Effector memory CD4-positive, alpha-beta T cell (primary cell): ENCODE measurements around the gene SLC27A3.
A peak's percentile ranks its signal among the peaks of the same experiment; 100 is the strongest.

Source experiments
- DNase-seq, 3 donors: peaks; one replicate each; pipeline ENCODE4 v3.0.0-alpha.2; 2020
- H3K27ac ChIP-seq: 2 replicates; pipeline ENCODE4 v1.7.0; 2013; ENCODE audit warnings: mild to moderate bottlenecking, low read length, moderate library complexity; ENCODE audit not compliant: insufficient read depth, poor library complexity, severe bottlenecking
- H3K27me3 ChIP-seq: replicated peaks from 2 replicates; pipeline ENCODE4 v1.7.0; 2013; ENCODE audit warnings: mild to moderate bottlenecking, low read length; ENCODE audit not compliant: insufficient read depth, control insufficient read depth, poor library complexity, severe bottlenecking
- H3K36me3 ChIP-seq: 2 replicates; pipeline ENCODE4 v1.7.0; 2013; ENCODE audit warnings: mild to moderate bottlenecking, low read length, moderate library complexity; ENCODE audit not compliant: control insufficient read depth, insufficient read depth
- H3K4me1 ChIP-seq: 2 replicates; pipeline ENCODE4 v1.7.0; 2013; ENCODE audit warnings: low read length, mild to moderate bottlenecking; ENCODE audit not compliant: control insufficient read depth, insufficient read depth, poor library complexity, severe bottlenecking
- H3K4me3 ChIP-seq: 2 replicates; pipeline ENCODE4 v1.7.0; 2013; ENCODE audit warnings: low read length, low read depth, mild to moderate bottlenecking; ENCODE audit not compliant: insufficient read depth, poor library complexity, severe bottlenecking
- H3K9me3 ChIP-seq: 2 replicates; pipeline ENCODE4 v1.7.0; 2013; ENCODE audit warnings: mild to moderate bottlenecking, low read length, moderate library complexity; ENCODE audit not compliant: control insufficient read depth
- total RNA-seq, 3 donors: gene quantifications; one replicate each; lab custom pipeline; 2026; lab: John Stamatoyannopoulos, UW

Gene SLC27A3, protein sequence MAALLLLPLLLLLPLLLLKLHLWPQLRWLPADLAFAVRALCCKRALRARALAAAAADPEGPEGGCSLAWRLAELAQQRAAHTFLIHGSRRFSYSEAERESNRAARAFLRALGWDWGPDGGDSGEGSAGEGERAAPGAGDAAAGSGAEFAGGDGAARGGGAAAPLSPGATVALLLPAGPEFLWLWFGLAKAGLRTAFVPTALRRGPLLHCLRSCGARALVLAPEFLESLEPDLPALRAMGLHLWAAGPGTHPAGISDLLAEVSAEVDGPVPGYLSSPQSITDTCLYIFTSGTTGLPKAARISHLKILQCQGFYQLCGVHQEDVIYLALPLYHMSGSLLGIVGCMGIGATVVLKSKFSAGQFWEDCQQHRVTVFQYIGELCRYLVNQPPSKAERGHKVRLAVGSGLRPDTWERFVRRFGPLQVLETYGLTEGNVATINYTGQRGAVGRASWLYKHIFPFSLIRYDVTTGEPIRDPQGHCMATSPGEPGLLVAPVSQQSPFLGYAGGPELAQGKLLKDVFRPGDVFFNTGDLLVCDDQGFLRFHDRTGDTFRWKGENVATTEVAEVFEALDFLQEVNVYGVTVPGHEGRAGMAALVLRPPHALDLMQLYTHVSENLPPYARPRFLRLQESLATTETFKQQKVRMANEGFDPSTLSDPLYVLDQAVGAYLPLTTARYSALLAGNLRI
- 8.1 to 14.7 (median 8.8) reads per million in 3 donors for total RNA-seq

DNA sequence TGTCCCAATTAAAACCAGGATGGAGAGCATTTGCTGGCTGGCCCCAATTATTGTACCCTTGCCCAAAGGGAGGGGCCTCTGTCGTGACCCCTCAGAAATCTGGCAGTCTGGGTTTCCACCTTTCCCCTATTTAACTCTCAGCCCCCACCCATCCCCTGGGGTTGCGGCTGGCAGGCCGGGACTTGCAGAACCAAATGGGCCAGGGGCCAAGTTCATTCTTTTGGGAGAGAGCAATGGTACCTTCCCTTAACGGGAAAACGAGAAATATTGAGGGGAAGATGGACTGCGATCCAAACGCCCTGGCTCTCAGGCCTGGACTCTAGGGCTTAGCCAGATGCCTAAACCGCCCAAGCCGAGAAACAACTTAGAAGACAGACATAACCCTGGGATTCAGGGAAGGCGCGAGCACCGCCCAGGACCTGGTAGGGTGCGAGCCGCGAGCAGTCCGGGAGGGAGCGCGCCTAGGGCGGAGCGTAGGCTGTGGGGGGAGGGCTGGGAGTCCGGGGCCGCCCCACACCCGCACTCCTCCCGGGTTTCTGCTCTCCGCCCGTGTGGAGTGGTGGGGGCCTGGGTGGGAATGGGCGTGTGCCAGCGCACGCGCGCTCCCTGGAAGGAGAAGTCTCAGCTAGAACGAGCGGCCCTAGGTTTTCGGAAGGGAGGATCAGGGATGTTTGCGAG, at the start of gene SLC27A3:
Gene SLC27A3, plus strand, starts transcription at position 628 of the 678 bp plus-strand sequence. CDS start 91 bp downstream, outside the sequence.
- no peak for DNase-seq
- peak within 1 kb of the TSS; percentile 51 for H3K27ac ChIP-seq

DNA sequence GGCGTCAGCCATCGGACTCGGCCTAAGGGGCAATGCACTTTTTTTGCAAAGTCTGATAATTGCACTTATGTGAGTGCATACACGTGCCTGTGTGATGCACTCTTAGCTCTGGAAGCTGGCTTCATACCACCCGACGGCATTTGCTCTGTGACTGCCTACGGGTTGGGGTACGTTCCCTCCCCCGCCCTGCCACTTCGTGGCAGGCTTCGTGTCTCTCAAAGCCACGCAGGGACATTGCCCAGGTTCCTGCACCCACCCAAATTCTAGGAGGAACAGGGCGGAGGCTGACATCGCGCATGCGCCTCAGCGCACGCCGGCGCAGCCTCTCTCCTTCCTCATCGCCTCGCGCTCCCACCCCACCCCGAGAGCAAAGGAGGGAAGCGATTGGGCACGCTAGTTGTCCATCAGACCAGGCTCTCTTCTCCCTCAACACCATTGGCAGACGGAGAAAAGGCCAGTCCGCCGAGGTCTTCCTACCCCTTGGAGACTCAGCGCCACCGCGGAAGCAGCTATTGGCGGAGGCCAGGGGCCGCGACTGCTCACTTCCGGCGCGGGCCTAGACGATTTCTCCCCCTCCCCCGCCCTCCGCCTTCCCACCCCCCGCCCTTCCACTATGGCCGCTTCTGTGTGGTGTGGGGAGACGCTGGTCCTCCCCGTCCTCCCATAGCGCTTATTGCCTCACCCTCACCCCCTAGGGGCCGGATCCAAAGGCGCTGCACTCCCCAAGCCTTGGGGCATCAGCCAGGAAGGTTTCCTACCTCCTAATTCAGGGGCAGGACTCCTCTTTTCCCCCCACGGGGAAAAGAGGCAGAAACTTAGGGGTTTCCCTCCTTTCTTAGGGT, 47.5 kb upstream of the SLC27A3 start, which contains the start of gene INTS3:
Gene INTS3, plus strand, starts transcription at position 588 of the 842 bp plus-strand sequence. CDS start 585 bp downstream, outside the sequence.
- Histone ChIP-seq H3K4me3 (peak within 1 kb of the TSS; percentile 80), H3K27ac (peak within 1 kb of the TSS; percentile 92), H3K4me1 (peaks cover 10% of the 10 kb centered on the region), H3K36me3 (no peaks in the 10 kb centered on the region), H3K9me3 (no peaks in the 10 kb centered on the region), H3K27me3 (no peaks in the 10 kb centered on the region)
- DNase-seq: peak; percentile 98 to 100 (median 100)

More for the DNA sequence above, at the start of gene SLC27A3:
- Histone ChIP-seq H3K9me3 (no peaks in the 10 kb centered on the region), H3K27me3 (no peaks in the 10 kb centered on the region), H3K4me3 (peak within 1 kb of the TSS; percentile 81), H3K36me3 (peaks cover 27% of the 10 kb centered on the region), H3K4me1 (peaks cover 11% of the 10 kb centered on the region)

DNA sequence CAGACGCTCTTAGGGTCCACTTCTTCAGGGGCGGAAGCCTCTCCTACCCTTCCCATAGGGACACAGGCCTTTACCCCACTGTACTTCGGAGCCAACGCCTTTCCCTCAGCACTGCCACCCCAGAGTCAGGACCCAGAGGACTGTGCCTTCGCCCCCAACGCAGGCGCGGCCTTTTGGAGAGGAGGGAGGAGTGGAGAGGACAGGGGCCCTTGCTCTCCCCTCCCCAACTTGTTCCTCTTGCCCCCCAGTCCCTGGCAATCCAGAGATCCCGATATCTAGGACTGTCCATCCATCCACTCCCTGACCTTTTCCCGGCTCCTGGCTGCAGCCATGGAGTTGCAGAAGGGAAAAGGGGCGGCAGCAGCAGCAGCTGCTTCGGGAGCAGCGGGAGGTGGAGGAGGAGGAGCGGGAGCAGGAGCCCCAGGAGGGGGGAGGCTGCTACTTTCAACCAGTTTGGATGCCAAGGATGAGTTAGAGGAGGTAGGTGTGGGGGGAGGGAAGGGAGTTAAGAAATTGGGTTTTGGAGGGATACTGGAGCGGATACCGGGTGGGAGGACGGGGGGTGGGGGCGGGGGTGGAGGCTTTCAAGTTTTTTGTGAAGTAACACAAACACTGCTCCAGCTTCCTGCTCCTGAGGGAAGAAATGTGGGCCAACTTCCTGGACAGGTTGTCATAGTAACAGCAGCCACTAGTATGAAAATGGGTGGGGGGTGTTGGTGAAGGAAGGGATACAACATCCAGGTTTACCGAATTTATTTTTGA, 46.7 kb upstream of the SLC27A3 start:
- Histone ChIP-seq H3K27ac (peak overlapping the region; percentile 92), H3K27me3 (no peaks in the 10 kb centered on the region), H3K36me3 (no peaks in the 10 kb centered on the region), H3K4me3 (peak overlapping the region; percentile 80), H3K9me3 (no peaks in the 10 kb centered on the region), H3K4me1 (peaks cover 10% of the 10 kb centered on the region)
- DNase-seq: peak in 1 of 3 donors; percentile 9

DNA sequence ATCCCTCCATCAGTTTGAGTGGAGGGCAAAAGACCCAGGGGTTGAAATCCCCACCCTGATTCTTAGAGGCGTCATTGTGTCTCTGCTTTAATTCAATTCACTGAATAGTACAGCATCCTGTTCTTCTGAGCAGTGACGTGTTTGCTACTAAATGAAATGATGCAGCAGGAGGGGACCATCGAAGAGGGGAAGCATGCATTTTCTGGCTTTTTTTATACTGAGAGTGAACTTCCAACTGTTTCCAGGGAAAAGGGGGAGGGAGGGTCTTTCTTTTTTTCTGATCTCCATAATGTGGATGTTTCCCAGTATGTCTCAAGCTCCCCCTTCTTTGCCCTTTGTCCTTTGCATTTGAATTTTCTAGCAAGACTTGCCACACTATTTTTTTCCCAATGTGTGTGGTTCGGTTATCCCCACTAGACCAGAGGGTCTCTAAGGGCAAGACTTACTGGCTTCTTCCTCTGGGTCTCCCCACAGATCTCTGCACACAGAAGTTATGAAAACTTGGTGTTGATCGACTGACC, 44.7 kb upstream of the SLC27A3 start:
- Histone ChIP-seq H3K9me3 (no peaks in the 10 kb centered on the region), H3K36me3 (no peaks in the 10 kb centered on the region), H3K27me3 (no peaks in the 10 kb centered on the region), H3K27ac (no peak overlapping the region), H3K4me1 (peaks cover 10% of the 10 kb centered on the region), H3K4me3 (no peak overlapping the region)
- DNase-seq: no peak

DNA sequence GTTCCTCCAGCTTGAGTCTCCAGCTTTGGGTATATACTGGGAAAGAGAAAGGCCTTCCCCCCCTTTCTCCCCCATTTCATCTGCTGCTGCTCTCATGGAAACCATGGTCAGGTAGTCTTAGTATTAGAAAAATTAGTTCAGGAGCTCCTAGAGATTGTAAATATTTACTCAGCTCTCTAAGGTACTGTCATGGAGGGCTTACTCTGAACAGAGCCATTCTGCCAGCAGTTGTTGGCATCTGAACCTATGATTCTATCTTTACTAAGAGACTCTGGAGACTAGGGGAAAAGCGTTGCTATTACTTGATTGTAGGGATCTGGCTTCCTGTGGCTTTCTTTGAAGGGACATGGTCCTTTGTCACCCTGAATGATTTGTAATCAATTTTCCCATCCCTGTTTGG, 41.2 kb upstream of the SLC27A3 start:
- Histone ChIP-seq H3K4me1 (peaks cover 2% of the 10 kb centered on the region), H3K36me3 (no peaks in the 10 kb centered on the region), H3K27ac (no peak overlapping the region), H3K4me3 (no peak overlapping the region), H3K9me3 (no peaks in the 10 kb centered on the region), H3K27me3 (no peaks in the 10 kb centered on the region)
- no peak for DNase-seq

DNA sequence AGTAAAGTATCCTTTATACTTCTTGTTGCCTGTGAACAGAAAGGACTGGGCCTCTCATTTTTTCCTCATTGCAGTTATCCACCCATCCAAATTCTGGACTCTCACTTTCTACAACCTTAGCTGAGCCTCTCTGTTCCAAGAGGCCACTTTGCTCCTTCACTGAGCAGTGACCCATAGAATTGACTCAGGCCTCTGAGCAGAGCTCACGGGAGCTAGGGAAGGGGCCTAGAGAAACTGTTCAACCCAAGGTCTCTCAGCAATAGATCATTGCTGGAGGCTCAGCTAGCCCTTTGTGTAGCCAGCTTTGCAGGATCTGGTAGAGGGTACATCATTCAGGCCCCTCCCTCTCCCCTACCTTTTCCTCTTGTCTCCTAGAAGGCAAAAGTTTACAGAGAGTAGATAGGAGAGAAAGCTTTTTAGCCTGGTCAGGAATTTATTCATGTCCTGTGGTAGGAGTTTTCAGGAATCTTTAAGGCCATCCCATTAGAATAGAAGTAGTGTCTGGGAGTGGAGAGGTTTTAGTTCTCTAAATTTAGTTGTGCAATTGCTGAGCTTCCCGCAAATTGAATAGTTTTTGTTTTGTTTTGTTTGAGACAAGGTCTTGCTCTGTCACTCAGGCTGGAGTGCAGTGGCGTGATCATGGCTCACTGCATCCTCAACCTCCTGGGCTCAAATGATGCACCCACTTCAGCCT, 40.7 kb upstream of the SLC27A3 start:
- Histone ChIP-seq H3K27me3 (no peaks in the 10 kb centered on the region), H3K9me3 (no peaks in the 10 kb centered on the region), H3K27ac (no peak overlapping the region), H3K4me1 (no peaks in the 10 kb centered on the region), H3K36me3 (no peaks in the 10 kb centered on the region), H3K4me3 (no peak overlapping the region)
- DNase-seq: no peak

DNA sequence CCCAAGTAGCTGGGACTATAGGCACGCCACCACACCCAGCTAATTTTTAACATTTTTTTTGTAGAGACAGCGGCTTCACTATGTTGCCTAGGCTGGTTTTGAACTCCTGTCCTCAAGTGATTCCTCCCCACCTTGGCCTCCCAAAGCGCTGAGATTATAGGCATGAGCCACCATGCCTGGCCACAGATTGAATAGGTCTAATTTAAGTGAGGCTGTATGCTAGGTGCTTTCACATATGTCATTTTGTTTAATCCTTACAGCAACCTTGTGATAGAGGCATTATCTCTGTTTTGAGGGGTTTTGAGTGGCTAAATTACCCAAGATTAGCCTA, 40.2 kb upstream of the SLC27A3 start:
- Histone ChIP-seq H3K27me3 (no peaks in the 10 kb centered on the region), H3K9me3 (no peaks in the 10 kb centered on the region), H3K36me3 (no peaks in the 10 kb centered on the region), H3K4me3 (no peak overlapping the region), H3K4me1 (no peaks in the 10 kb centered on the region), H3K27ac (no peak overlapping the region)
- DNase-seq: no peak

DNA sequence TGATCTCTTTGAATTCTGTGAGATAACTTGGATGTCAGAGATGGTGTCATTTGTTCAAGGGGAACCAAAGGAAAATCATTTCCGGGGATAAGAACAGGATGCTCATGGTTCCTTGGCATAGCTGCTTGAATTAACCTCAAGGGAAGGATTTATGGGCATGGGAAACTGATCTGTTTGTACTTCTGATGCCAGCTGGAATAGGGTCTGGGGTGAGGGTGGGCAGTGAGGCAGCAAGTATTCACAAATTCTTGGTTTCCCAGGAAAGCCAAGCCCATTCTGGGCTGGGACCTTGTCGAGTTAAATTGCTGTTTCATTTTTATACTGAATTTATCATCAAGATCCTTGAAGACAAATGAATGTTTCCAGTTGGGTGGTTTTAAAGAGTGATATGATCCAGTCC, 33.2 kb upstream of the SLC27A3 start:
- Histone ChIP-seq H3K9me3 (no peaks in the 10 kb centered on the region), H3K36me3 (peaks cover 44% of the 10 kb centered on the region), H3K4me3 (no peak overlapping the region), H3K4me1 (no peaks in the 10 kb centered on the region), H3K27me3 (no peaks in the 10 kb centered on the region), H3K27ac (no peak overlapping the region)
- no peak for DNase-seq
